ENCODE results near the gene LRP1B.

The LRP1B gene

GRCh38 chr2:141941210-141941714, 189.6 kb downstream of the LRP1B start:
- H3K4me3 ChIP-seq (ENCODE audit: low read depth, low read length) = no peak overlapping the region
- no peak for TF ChIP-seq CTCF (IDR thresholded peaks at IDR 0.05; ENCODE audit: control insufficient read depth, extremely low read depth, insufficient read depth)
- DNase-seq (ENCODE audit: low read depth) = no peak

GRCh38 chr2:141940709-141941108, 190.1 kb downstream of the LRP1B start:
- DNase-seq (ENCODE audit: low read depth) = no peak
- no peak for TF ChIP-seq CTCF (IDR thresholded peaks at IDR 0.05; ENCODE audit: control insufficient read depth, extremely low read depth, insufficient read depth)

GRCh38 chr2:141933226-141933625, 197.6 kb downstream of the LRP1B start:
- TF ChIP-seq CTCF (IDR thresholded peaks at IDR 0.05; ENCODE audit: control insufficient read depth, extremely low read depth, insufficient read depth) = no peak
- DNase-seq (ENCODE audit: low read depth) = no peak
- no peak overlapping the region for H3K4me3 ChIP-seq (ENCODE audit: low read depth, low read length)

More at GRCh38 chr2:141940709-141941108, 190.1 kb downstream of the LRP1B start:
- no peak overlapping the region for H3K4me3 ChIP-seq (ENCODE audit: low read depth, low read length)

GRCh38 chr2:141932261-141932660, 198.6 kb downstream of the LRP1B start:
- no peak for DNase-seq (ENCODE audit: low read depth)
- H3K4me3 ChIP-seq (ENCODE audit: low read depth, low read length) = no peak overlapping the region
- no peak for TF ChIP-seq CTCF (IDR thresholded peaks at IDR 0.05; ENCODE audit: control insufficient read depth, extremely low read depth, insufficient read depth)

- TF ChIP-seq CTCF (IDR thresholded peaks at IDR 0.05; ENCODE audit: control insufficient read depth, extremely low read depth, insufficient read depth) = no peak
- DNase-seq (ENCODE audit: low read depth) = no peak
- H3K4me3 ChIP-seq (ENCODE audit: low read depth, low read length) = no peak overlapping the region
Measured at GRCh38 chr2:141931797-141932196, 199.0 kb downstream of the LRP1B start.

GRCh38 chr2:141930803-141931202, 200.0 kb downstream of the LRP1B start:
- no peak overlapping the region for H3K4me3 ChIP-seq (ENCODE audit: low read depth, low read length)
- DNase-seq (ENCODE audit: low read depth) = no peak
- TF ChIP-seq CTCF (IDR thresholded peaks at IDR 0.05; ENCODE audit: control insufficient read depth, extremely low read depth, insufficient read depth) = no peak

Data from LNCaP clone FGC (cell line).